GM23248 (cell line): Measurements from ENCODE around the gene VPS41.
"Not testable (repeated sequence)": the region's sequence is repeated elsewhere in the genome, so short reads cannot be mapped to it uniquely, and the experiment has no call there.

Experiments
- EZH2 ChIP-seq: fragments of 200-600 bp; sonication (generic); IDR thresholded peaks from 2 replicates; pipeline ENCODE4 v1.6.1; 2018; ENCODE audit warnings: antibody characterized with exemption, mild to moderate bottlenecking; ENCODE audit not compliant: insufficient read depth, poor library complexity, severe bottlenecking
- EZH2phosphoT487 ChIP-seq: fragments of 200-600 bp; sonication (generic); IDR thresholded peaks from 2 replicates; pipeline ENCODE4 v1.6.1; 2018; ENCODE audit warnings: antibody characterized with exemption, moderate library complexity, mild to moderate bottlenecking, low read depth; ENCODE audit not compliant: insufficient read depth

DNA sequence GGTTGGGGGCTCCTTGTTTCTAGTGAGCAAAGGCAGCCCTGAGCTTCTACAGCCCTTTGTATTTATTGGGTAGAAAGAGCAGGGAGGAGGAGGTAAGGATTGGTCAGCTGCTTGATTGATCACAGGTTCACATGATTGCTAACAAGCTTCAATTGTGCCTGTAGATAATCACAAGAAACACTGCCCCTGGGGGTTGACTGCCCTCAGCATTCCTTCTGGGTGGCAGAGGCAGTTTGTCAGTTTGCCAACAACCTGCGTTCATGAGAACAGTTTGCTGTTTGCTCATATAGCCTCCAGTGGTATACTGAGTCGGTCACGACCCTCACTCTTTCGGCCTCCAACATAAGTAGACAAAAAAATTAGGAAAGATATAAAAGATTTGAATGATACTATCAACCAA, 38.5 kb upstream of the VPS41 start:
- TF ChIP-seq EZH2, EZH2phosphoT487: not testable (repeated sequence)
